ENCODE results near the gene WDR4. TPM values are rescaled to one million over a fixed set of nuclear protein-coding genes. Genes with fewer than 3 reads are reported as not detected.
"Not testable (repeated sequence)": the region's sequence is repeated elsewhere in the genome, so short reads cannot be mapped to it uniquely, and the experiment has no call there.

WDR4 gene
- polyA plus RNA-seq, 2 of the 4 experiments (the other 2 are of a cell fraction) = 25.2 to 35.0 TPM

DNA sequence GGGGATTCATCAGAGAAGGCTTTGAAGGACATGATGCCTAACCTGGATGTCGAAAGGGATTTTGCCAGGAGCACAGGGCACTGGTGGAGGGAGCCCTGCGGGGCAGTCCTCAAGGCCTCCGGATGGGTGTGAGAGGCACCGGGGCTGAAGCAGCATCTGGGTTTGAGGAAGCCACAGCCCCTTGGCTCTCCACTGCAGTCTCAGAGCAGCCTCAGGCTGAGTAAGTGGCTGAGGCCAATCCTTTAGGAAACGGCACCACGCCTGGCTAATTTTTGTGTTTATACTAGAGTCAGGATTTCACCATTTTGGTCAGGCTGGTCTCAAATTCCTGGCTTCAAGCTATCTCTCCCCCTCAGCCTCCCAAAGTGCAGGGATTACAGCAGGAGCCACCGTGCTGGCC, 34.1 kb upstream of the WDR4 start (continued):
- TF ChIP-seq REST (IDR thresholded peaks at IDR 0.05) (no peak), SREBF2 (IDR thresholded peaks at IDR 0.05) (no peak), HEYL (CRISPR knock-in tag; IDR thresholded peaks at IDR 0.05) (no peak)
- TF ChIP-seq, protein P1, sequence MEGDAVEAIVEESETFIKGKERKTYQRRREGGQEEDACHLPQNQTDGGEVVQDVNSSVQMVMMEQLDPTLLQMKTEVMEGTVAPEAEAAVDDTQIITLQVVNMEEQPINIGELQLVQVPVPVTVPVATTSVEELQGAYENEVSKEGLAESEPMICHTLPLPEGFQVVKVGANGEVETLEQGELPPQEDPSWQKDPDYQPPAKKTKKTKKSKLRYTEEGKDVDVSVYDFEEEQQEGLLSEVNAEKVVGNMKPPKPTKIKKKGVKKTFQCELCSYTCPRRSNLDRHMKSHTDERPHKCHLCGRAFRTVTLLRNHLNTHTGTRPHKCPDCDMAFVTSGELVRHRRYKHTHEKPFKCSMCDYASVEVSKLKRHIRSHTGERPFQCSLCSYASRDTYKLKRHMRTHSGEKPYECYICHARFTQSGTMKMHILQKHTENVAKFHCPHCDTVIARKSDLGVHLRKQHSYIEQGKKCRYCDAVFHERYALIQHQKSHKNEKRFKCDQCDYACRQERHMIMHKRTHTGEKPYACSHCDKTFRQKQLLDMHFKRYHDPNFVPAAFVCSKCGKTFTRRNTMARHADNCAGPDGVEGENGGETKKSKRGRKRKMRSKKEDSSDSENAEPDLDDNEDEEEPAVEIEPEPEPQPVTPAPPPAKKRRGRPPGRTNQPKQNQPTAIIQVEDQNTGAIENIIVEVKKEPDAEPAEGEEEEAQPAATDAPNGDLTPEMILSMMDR (IDR thresholded peaks at IDR 0.05) = no peak

- H3K4me3 ChIP-seq; FAIRE-seq; H3K27ac ChIP-seq; H3K4me2 ChIP-seq; H3K9me3 ChIP-seq; CTCF ChIA-PET; DNase-seq (ENCODE audit: low read depth in 1 of 2, low spot score in 1 of 2); ATAC-seq; H3K4me1 ChIP-seq: not testable (repeated sequence)
- 94% methylated on average over 6 of the region's 6 CpGs for WGBS (ENCODE audit: missing lambda C conversion rate)
- POLR2A ChIA-PET = interaction anchor here (0.9 kb wide), 1 partner anchor 19 kb away, joined by 3 read pairs; the partner anchor contains the start of gene NDUFV3
Observed at GRCh38 chr21:42911920-42912319, 32.6 kb upstream of the WDR4 start.

GRCh38 chr21:42908484-42908883, 29.1 kb upstream of the WDR4 start:
- FAIRE-seq = not testable (repeated sequence)

GRCh38 chr21:42906233-42906632, 26.9 kb upstream of the WDR4 start:
- no peak for TF ChIP-seq KDM1A (IDR thresholded peaks at IDR 0.05; ENCODE audit: low read depth)
- no peak for TF ChIP-seq BHLHE40 (IDR thresholded peaks at IDR 0.05; ENCODE audit: low read depth, low read length)
- no peak for TF ChIP-seq CHD2 (IDR thresholded peaks at IDR 0.05; ENCODE audit: low read length, partially characterized antibody)
- TF ChIP-seq CBX2 (IDR thresholded peaks at IDR 0.05; ENCODE audit: borderline replicate concordance, low read depth) = no peak
- TF ChIP-seq TP53 (CRISPR knock-in tag; IDR thresholded peaks at IDR 0.05) = no peak
- no peak for TF ChIP-seq CBX8 (IDR thresholded peaks at IDR 0.05)
- TF ChIP-seq POLR2AphosphoS2 (conservative IDR thresholded peaks at IDR 0.05; ENCODE audit: low read length) = no peak
- no peak for TF ChIP-seq NFE2L2 (conservative IDR thresholded peaks at IDR 0.05; ENCODE audit: low read length)
- TF ChIP-seq, protein P2, sequence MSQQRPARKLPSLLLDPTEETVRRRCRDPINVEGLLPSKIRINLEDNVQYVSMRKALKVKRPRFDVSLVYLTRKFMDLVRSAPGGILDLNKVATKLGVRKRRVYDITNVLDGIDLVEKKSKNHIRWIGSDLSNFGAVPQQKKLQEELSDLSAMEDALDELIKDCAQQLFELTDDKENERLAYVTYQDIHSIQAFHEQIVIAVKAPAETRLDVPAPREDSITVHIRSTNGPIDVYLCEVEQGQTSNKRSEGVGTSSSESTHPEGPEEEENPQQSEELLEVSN (IDR thresholded peaks at IDR 0.05; ENCODE audit: borderline replicate concordance, low read depth) = no peak
- TF ChIP-seq HES2 (IDR thresholded peaks at IDR 0.05) = no peak
- TF ChIP-seq ESRRA (IDR thresholded peaks at IDR 0.05; ENCODE audit: borderline replicate concordance, low read length) = no peak
- no peak for TF ChIP-seq ZNF302 (CRISPR knock-in tag; IDR thresholded peaks at IDR 0.05)
- TF ChIP-seq PHF8 (IDR thresholded peaks at IDR 0.05; ENCODE audit: borderline replicate concordance, low read depth) = no peak
- FAIRE-seq = no peak
- Histone ChIP-seq H3K4me1 (no peaks in the 10 kb centered on the region), H3K27ac (no peak overlapping the region), H3K4me3 (no peak overlapping the region), H3K4me2 (no peak overlapping the region), H3K9me3 (no peaks in the 10 kb centered on the region)
- no peak for DNase-seq (ENCODE audit: low read depth in 1 of 2, low spot score in 1 of 2)
- CTCF ChIA-PET = no interaction called here
- no peak for ATAC-seq
- POLR2A ChIA-PET = no interaction called here
- WGBS (ENCODE audit: missing lambda C conversion rate) = 95% methylated on average over 16 of the region's 16 CpGs

More at GRCh38 chr21:42908484-42908883, 29.1 kb upstream of the WDR4 start:
- ATAC-seq; H3K4me3 ChIP-seq; H3K4me1 ChIP-seq; DNase-seq (ENCODE audit: low read depth in 1 of 2, low spot score in 1 of 2); H3K27ac ChIP-seq; H3K4me2 ChIP-seq; POLR2A ChIA-PET; H3K9me3 ChIP-seq: not testable (repeated sequence)
- CTCF ChIA-PET = interaction anchor here (0.9 kb wide), 1 partner anchor 9 kb away, joined by 3 read pairs; no protein-coding TSS in a partner anchor
- WGBS (ENCODE audit: missing lambda C conversion rate) = 95% methylated on average over 9 of the region's 9 CpGs

Data from A549 (cell line).